Endothelial cell of umbilical vein (primary cell): ENCODE measurements around the gene TNFRSF14. TPM values are rescaled to one million over a fixed set of nuclear protein-coding genes. Genes with fewer than 3 reads are reported as not detected.

Experiments used
- BruUV-seq: library from RNA; stranded (reverse); fragments of 400-500 nt; replicated peaks from 2 replicates; lab custom pipeline; 2021; lab: Mats Ljungman, UMichigan
- CTCF ChIA-PET: fragments of 300-600, 350-600 bp; sonication (Branson Sonifier 250); formaldehyde crosslinking; loops from one replicate; lab custom pipeline; 2021; ENCODE audit warnings: antibody characterized with exemption, inconsistent platforms; lab: Charles Lee
- POLR2A ChIA-PET: fragments of 300-600, 350-600 bp; sonication (Branson Sonifier 250); formaldehyde crosslinking; loops from one replicate; lab custom pipeline; 2021; ENCODE audit warnings: antibody characterized with exemption, inconsistent platforms; lab: Charles Lee
- DNase-seq: peaks from one replicate; pipeline ENCODE4 v3.0.0-alpha.2; 2011; ENCODE audit warnings: low read depth, low spot score
- FAIRE-seq: peaks from 2 replicates; lab custom pipeline; 2011; peaks lifted over from hg19 to GRCh38; lab: Jason Lieb, UNC
- H2AFZ ChIP-seq: 2 replicates; pipeline ENCODE4 v1.6.0; 2012; ENCODE audit warnings: low read depth, low read length, control low read depth, inconsistent platforms
- H3K27ac ChIP-seq: 2 replicates; pipeline ENCODE4 v1.5.1; 2011; ENCODE audit warnings: low read depth, mild to moderate bottlenecking, control low read depth, low read length, moderate library complexity; ENCODE audit not compliant: insufficient read depth
- H3K27me3 ChIP-seq, 2 experiments: 2 replicates each; pipeline versions ENCODE4 v1.6.0 to v1.6.1; 2011; ENCODE audit warnings: low read length in 2 of 2, mixed read lengths in 1 of 2; ENCODE audit not compliant: control insufficient read depth in 2 of 2, insufficient read depth in 2 of 2
- H3K36me3 ChIP-seq, 2 experiments: 2 replicates in 1 of 2; 3 replicates in 1 of 2; pipeline ENCODE4 v1.5.1; 2011; ENCODE audit warnings: low read length in 2 of 2, mild to moderate bottlenecking in 1 of 2, moderate library complexity in 1 of 2; ENCODE audit not compliant: control insufficient read depth in 2 of 2, insufficient read depth in 2 of 2; ENCODE audit errors: extremely low read depth in 1 of 2
- H3K4me1 ChIP-seq: 3 replicates; pipeline ENCODE4 v1.5.1; 2011; ENCODE audit warnings: mild to moderate bottlenecking, low read length; ENCODE audit not compliant: control insufficient read depth, insufficient read depth; ENCODE audit errors: extremely low read depth
- H3K4me2 ChIP-seq: 2 replicates; pipeline ENCODE4 v1.6.1; 2011; ENCODE audit warnings: low read length, control low read depth, mixed read lengths; ENCODE audit not compliant: insufficient read depth
- H3K4me3 ChIP-seq, 3 experiments: fragments of 200-600 bp in 1 of 3; sonication (generic), shearing (Covaris generic) in 1 of 3; replicated peaks in 1 of 3; 2 replicates each; pipeline ENCODE4 v1.5.1; 2011 to 2016; ENCODE audit warnings: control low read depth in 3 of 3, low read length in 3 of 3, mild to moderate bottlenecking in 2 of 3, inconsistent platforms in 1 of 3, low read depth in 1 of 3, moderate library complexity in 1 of 3; ENCODE audit not compliant: insufficient read depth in 1 of 3
- H3K79me2 ChIP-seq: 2 replicates; pipeline ENCODE4 v1.6.0; 2012; ENCODE audit warnings: low read length, inconsistent platforms; ENCODE audit not compliant: control insufficient read depth, insufficient read depth
- H3K9ac ChIP-seq: replicated peaks from 2 replicates; pipeline ENCODE3; 2011; ENCODE audit warnings: low read length, control low read depth; ENCODE audit not compliant: insufficient read depth; ENCODE audit errors: extremely low read depth
- H3K9me1 ChIP-seq: replicated peaks from 3 replicates; pipeline ENCODE4 v1.6.0; 2011; ENCODE audit warnings: mild to moderate bottlenecking, low read length; ENCODE audit not compliant: control insufficient read depth, insufficient read depth; ENCODE audit errors: extremely low read depth
- H3K9me3 ChIP-seq: replicated peaks from 2 replicates; pipeline ENCODE4 v1.5.1; 2012; ENCODE audit warnings: low read length, inconsistent platforms; ENCODE audit not compliant: control insufficient read depth, insufficient read depth
- H4K20me1 ChIP-seq: replicated peaks from 2 replicates; pipeline ENCODE3; 2011; ENCODE audit warnings: mild to moderate bottlenecking, low read length; ENCODE audit not compliant: control insufficient read depth, insufficient read depth; ENCODE audit errors: extremely low read depth
- EZH2 ChIP-seq: IDR thresholded peaks from 2 replicates; pipeline ENCODE4 v1.6.1; 2012; ENCODE audit warnings: borderline replicate concordance, low read depth, mild to moderate bottlenecking, moderate library complexity, low read length, inconsistent platforms; ENCODE audit not compliant: severe bottlenecking
- FOS ChIP-seq: IDR thresholded peaks from 2 replicates; pipeline ENCODE4 v1.6.1; 2011; ENCODE audit warnings: mild to moderate bottlenecking, low read length, moderate library complexity, borderline replicate concordance; ENCODE audit not compliant: insufficient read depth
- GATA2 ChIP-seq: IDR thresholded peaks from 2 replicates; pipeline ENCODE4 v1.7.0; 2011; ENCODE audit warnings: low read depth, mild to moderate bottlenecking, moderate library complexity, mixed read lengths, low read length; ENCODE audit not compliant: insufficient read length, insufficient read depth
- JUN ChIP-seq: IDR thresholded peaks from 2 replicates; pipeline ENCODE4 v1.6.1; 2011; ENCODE audit warnings: borderline replicate concordance, low read depth; ENCODE audit not compliant: insufficient read length, insufficient read depth
- MYC ChIP-seq: IDR thresholded peaks from one replicate; pipeline ENCODE4 v1.6.1; 2011; ENCODE audit warnings: mild to moderate bottlenecking, low read depth, low read length
- POLR2A ChIP-seq: IDR thresholded peaks from 2 replicates; pipeline ENCODE4 v1.6.1; 2012; ENCODE audit warnings: low read depth, mild to moderate bottlenecking, control low read depth, low read length
- POLR2AphosphoS5 ChIP-seq: IDR thresholded peaks from 2 replicates; pipeline ENCODE4 v1.6.1; 2012; ENCODE audit warnings: low read depth, mild to moderate bottlenecking, control low read depth, low read length, moderate library complexity; ENCODE audit not compliant: insufficient read depth
- dilution Hi-C: fragments of 300-500 bp; cut with MboI; formaldehyde crosslinking; loops from one replicate; pipeline ENCODE4 v1.15.0; 2019; ENCODE audit warnings: low sequenced_read_pairs; ENCODE audit not compliant: extremely low pct_ligation_motif_present
- intact Hi-C: fragments of 100-400 bp; cut with micrococcal nuclease; formaldehyde crosslinking; loops from one replicate; pipeline ENCODE4 v1.10.0; 2022
- polyA plus RNA-seq, 4 experiments: library from polyadenylated mRNA; depleted of rRNA in 3 of 4; stranded (reverse) in 3 of 4; unstranded in 1 of 4; fragments of >200 nt; gene quantifications; 2 replicates each; pipeline versions ENCODE4 v1.2.1 to v1.2.3, GENCODE V29; 2011 to 2012; ENCODE audit warnings: missing spikeins in 1 of 4
- total RNA-seq: library from RNA; stranded (reverse); gene quantifications from 2 replicates; pipeline ENCODE4 v1.2.3, GENCODE V29; 2021
- TF ChIP-seq, protein P1 (sequence below), 2 donors: IDR thresholded peaks; 1 replicate in 1 of 2; 2 replicates in 1 of 2; pipeline ENCODE4 v1.5.1; 2011; ENCODE audit warnings: low read length in 2 of 2, mild to moderate bottlenecking in 2 of 2, moderate library complexity in 2 of 2, control low read depth in 1 of 2, inconsistent platforms in 1 of 2, low read depth in 1 of 2; ENCODE audit not compliant: insufficient read depth in 1 of 2; ENCODE audit errors: extremely low read depth in 1 of 2
- TF ChIP-seq, protein P2 (sequence below): IDR thresholded peaks from 2 replicates; pipeline ENCODE4 v1.6.1; 2011; ENCODE audit not compliant: insufficient read depth, insufficient read length

The TNFRSF14 gene
- total and polyA plus RNA-seq, 2 donors (not counting 3 experiments of a cell fraction or from before 2014, with no cell fraction given): 40.9 to 49.4 TPM

DNA sequence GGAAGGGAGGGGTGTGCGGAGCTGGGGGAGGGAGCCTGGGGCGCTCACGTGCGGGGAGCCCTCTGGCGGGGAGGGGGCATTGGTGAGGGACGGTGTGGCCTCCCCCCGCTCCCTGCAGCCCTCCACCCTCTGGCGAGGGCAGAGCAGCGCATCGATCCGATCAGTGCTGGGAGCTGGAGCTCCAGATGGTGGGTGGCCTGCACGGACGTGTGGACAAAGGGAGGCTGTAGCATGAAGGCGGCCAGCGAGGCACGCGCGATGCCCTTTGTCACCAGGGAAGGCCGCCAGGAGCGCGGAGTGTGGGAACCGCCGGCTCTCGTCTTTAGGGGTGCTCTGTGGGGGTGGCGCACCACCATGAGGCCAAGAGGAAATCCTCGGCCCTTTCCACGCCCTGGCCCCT, 20.7 kb upstream of the TNFRSF14 start:
- Histone ChIP-seq H3K9me1 (no peaks in the 10 kb centered on the region), H3K79me2 (no peaks in the 10 kb centered on the region), H3K27ac (no peak overlapping the region), H2AFZ (no peak overlapping the region), H3K9ac (no peak overlapping the region), H3K36me3 (no peaks in the 10 kb centered on the region), H3K27me3 (peaks cover 5 to 13% of the 10 kb centered on the region in 2 experiments), H3K4me2 (no peak overlapping the region), H4K20me1 (no peaks in the 10 kb centered on the region), H3K9me3 (no peaks in the 10 kb centered on the region), H3K4me3 (no peak overlapping the region), H3K4me1 (no peaks in the 10 kb centered on the region)
- POLR2A ChIA-PET: no interaction called here
- FAIRE-seq (no peak), DNase-seq (no peak)
- no TSS peak for BruUV-seq
- dilution Hi-C loops: no loop called here
- intact Hi-C loops: no loop called here
- TF ChIP-seq JUN (no peak), MYC (no peak), POLR2AphosphoS5 (no peak), FOS (no peak), POLR2A (no peak), EZH2 (no peak), GATA2 (no peak)
- TF ChIP-seq, protein P1, sequence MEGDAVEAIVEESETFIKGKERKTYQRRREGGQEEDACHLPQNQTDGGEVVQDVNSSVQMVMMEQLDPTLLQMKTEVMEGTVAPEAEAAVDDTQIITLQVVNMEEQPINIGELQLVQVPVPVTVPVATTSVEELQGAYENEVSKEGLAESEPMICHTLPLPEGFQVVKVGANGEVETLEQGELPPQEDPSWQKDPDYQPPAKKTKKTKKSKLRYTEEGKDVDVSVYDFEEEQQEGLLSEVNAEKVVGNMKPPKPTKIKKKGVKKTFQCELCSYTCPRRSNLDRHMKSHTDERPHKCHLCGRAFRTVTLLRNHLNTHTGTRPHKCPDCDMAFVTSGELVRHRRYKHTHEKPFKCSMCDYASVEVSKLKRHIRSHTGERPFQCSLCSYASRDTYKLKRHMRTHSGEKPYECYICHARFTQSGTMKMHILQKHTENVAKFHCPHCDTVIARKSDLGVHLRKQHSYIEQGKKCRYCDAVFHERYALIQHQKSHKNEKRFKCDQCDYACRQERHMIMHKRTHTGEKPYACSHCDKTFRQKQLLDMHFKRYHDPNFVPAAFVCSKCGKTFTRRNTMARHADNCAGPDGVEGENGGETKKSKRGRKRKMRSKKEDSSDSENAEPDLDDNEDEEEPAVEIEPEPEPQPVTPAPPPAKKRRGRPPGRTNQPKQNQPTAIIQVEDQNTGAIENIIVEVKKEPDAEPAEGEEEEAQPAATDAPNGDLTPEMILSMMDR (IDR thresholded peaks at IDR 0.05; ENCODE audit: extremely low read depth in 1 of 2, insufficient read depth in 1 of 2, low read depth in 1 of 2, low read length in 2 of 2): no peak
- TF ChIP-seq, protein P2, sequence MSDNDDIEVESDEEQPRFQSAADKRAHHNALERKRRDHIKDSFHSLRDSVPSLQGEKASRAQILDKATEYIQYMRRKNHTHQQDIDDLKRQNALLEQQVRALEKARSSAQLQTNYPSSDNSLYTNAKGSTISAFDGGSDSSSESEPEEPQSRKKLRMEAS: no peak
- CTCF ChIA-PET: no interaction called here
